NCI-H2081 (cell line): ENCODE data around the gene TMEM270.

Source experiments
- DNase-seq, 2 experiments: peaks; one replicate each; lab custom pipeline; 2025; lab: John Stamatoyannopoulos, UW

TMEM270 gene

DNA sequence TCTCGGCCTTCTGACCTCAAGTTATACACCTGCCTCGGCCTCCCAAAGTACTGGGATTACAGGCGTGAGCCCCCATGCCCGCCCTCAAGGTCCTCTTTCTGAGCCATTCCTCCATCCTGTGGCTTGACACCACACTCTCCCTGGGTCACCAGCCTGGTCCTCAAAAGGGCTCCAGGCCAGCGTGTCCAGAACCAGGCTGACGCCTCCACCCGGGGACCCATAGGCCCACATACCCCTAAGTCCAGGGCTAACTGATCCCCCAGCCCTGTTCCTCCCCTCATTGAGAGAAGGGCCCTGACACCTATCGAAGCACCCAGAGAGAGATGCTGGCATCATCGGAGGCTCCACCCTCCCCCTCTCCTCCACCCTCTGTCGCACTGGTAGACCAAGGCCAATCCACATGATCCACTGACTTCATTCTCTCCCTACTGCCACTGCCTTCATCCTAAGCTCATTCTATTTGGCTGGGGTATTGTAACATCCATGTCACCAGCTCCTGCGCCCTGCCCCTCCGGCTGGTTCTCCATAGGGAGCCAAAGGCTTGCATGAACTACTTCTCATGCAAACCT is 46.7 kb downstream of the TMEM270 start:
- no peak for DNase-seq

DNA sequence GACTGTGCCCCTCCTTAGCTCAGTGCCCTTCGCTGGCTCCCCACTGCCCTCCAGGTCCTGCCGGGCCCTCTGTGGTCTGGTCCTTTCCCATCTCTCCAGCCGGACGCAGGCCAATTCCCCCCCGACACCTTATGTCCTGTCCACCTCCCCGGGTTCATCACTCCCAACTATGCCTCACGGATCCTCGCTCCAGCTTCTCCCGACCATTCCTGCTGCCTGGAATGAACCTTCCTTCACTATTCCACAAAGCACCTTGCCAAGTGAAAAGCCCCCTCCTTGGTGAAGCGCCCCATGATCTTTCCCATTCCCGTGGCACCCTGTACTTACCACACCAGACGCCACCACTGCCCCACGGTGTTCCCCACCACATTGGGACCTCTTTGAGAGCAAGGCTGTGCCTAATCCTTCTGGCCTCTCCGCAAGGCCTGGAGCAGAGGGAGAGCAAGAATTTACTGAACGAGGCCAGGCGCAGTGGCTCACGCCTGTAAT is 47.2 kb downstream of the TMEM270 start:
- no peak for DNase-seq

DNA sequence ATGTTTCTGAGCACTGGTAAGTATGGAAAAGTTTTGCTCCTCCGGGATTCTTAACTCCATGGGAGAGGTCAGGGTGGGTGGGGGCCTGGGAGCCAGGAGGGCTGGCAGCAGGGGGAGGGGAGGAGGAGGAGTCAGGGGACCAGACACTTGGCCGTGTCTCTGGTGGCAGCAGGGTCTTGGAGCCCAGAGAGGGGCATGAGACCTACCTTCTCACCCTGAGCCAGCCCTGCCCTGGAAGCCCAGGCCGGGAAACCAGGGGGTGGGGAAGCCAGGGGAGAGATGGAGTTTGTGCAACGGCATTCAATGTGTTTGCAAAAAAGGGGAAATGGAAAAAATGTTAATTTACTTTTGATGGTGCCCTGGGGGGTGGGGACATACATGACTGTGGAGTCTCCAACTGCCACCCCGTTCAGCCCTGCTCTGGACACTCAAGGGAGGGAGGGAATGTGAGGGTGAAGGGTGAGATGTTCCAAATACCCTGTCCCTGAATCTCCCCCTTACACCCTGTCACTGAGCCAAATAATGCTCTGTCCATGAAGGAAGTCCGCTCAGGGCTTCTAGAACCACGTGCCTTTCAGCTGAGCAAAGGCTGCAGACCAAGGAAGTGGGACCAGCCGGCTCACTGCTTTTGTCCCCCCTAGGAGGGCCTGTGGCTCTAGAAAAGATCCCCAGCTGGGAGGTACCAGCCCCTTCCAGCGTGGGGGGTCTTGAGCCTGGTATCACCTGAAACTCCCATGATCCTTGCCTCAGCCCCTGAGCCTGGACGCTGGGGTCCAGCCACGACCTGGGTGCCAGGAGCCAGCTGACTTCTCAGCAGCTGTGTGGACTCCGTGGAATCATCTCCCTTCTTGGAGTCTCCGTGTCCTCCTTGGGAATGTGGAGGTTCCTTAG is 48.3 kb downstream of the TMEM270 start:
- DNase-seq, result no peak

DNA sequence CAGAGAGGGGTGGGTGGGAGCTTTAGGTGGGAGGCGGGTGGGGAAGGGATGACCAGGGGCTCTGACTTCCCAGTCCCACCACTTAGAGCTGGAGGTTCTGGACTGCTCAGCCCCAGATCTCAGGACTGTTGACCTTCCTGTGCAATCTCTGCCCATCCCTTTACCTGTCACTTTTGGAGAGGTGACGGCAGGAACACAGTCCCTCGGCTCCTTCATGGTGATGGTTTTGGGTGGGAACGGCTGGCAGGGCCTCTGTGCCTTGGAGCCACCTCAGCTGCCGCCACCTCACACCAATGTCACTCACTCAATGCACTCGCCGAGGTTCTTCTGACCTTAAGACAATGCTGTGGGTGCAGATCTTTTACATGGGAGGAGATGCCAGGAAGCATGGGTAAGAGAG is 49.0 kb downstream of the TMEM270 start:
- no peak for DNase-seq

GRCh38 chr7:73912223-73912622 is 51.3 kb downstream of the TMEM270 start:
- no peak for DNase-seq
